ACC112 (cell line): Measurements from ENCODE around the gene INA.

Experiments
- H2AFZ ChIP-seq: fragments of 200-600 bp; sonication (generic); one replicate; pipeline ENCODE4 v1.6.0; 2017; ENCODE audit warnings: antibody characterized with exemption, low read length; ENCODE audit not compliant: unreplicated experiment
- H3K27ac ChIP-seq: fragments of 200-600 bp; sonication (generic); 2 replicates; pipeline ENCODE4 v1.5.1; 2014; ENCODE audit warnings: low read depth, mild to moderate bottlenecking, antibody characterized with exemption, low read length, moderate library complexity
- H3K27me3 ChIP-seq: fragments of 200-600 bp; sonication (generic); 2 replicates; pipeline ENCODE4 v1.6.1; 2014; ENCODE audit warnings: mild to moderate bottlenecking, antibody characterized with exemption, low read length, moderate library complexity, mixed read lengths; ENCODE audit not compliant: insufficient read depth
- H3K36me3 ChIP-seq: fragments of 200-600 bp; sonication (generic); 2 replicates; pipeline ENCODE4 v1.6.1; 2016; ENCODE audit warnings: mild to moderate bottlenecking, antibody characterized with exemption, low read length, moderate library complexity, mixed read lengths; ENCODE audit not compliant: insufficient read depth
- H3K4me1 ChIP-seq: fragments of 200-600 bp; sonication (generic); one replicate; pipeline ENCODE4 v1.6.1; 2016; ENCODE audit warnings: low read length, mixed read lengths; ENCODE audit not compliant: insufficient read depth, unreplicated experiment, control insufficient read depth
- H3K4me3 ChIP-seq: fragments of 200-600 bp; sonication (generic); 2 replicates; pipeline ENCODE4 v1.5.1; 2014; ENCODE audit warnings: mild to moderate bottlenecking, low read depth, low read length
- H3K79me2 ChIP-seq: fragments of 200-600 bp; sonication (generic); one replicate; pipeline ENCODE4 v1.6.0; 2016; ENCODE audit warnings: low read length; ENCODE audit not compliant: control insufficient read depth, unreplicated experiment, insufficient read depth

Gene INA

DNA sequence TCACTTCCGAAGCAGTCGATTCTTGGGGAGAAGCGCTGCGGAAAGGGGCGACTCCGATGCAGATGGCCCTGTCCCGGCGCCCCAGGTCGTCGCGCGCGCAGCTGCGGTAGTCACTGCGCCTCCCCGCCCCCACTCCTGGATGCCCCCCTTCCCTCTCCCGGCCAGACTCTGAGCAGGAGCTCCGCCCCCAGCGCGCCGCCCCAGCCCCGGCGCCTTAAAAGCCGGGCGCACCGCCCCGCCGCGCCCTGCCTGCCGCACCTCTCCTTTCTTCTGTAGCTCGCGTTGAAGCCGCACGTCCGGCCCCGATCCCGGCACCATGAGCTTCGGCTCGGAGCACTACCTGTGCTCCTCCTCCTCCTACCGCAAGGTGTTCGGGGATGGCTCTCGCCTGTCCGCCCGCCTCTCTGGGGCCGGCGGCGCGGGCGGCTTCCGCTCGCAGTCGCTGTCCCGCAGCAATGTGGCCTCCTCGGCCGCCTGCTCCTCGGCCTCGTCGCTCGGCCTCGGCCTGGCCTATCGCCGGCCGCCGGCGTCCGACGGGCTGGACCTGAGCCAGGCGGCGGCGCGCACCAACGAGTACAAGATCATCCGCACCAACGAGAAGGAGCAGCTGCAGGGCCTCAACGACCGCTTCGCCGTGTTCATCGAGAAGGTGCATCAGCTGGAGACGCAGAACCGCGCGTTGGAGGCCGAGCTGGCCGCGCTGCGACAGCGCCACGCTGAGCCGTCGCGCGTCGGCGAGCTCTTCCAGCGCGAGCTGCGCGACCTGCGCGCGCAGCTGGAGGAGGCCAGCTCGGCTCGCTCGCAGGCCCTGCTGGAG lies at the start of gene INA:
TSS of gene INA (plus strand) at position 243 of the 817 bp plus-strand sequence. CDS start at position 317, 74 bp downstream.
- Histone ChIP-seq H2AFZ (peak within 1 kb of the TSS; percentile 78), H3K27me3 (peaks cover 60% of the 10 kb centered on the region), H3K27ac (no peak within 1 kb of the TSS), H3K36me3 (no peaks in the 10 kb centered on the region), H3K4me1 (peaks cover 23% of the 10 kb centered on the region), H3K4me3 (peak within 1 kb of the TSS; percentile 85), H3K79me2 (no peaks in the 10 kb centered on the region)

DNA sequence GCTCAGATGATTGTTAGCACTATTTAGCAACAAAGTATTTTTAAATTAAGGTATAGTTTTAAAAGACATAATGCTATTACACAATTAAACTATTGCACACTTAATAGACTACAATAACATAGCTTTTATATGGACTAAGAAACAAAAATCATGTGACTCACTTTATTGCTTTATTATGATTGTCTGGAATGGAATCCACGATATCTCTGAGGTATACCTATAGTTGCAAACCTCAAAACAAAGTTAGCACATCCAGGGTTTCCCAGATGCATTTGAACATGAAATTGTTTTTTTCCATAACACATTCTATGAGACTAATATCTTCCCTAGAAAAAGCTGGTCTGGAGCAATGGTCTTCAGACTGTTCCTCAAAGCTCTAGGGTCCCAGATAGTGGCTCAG lies 49.5 kb upstream of the INA start:
- Histone ChIP-seq H3K4me1 (peaks cover 25% of the 10 kb centered on the region), H3K4me3 (no peak overlapping the region), H3K27me3 (no peaks in the 10 kb centered on the region), H3K79me2 (no peaks in the 10 kb centered on the region), H2AFZ (no peak overlapping the region), H3K36me3 (no peaks in the 10 kb centered on the region), H3K27ac (no peak overlapping the region)

DNA sequence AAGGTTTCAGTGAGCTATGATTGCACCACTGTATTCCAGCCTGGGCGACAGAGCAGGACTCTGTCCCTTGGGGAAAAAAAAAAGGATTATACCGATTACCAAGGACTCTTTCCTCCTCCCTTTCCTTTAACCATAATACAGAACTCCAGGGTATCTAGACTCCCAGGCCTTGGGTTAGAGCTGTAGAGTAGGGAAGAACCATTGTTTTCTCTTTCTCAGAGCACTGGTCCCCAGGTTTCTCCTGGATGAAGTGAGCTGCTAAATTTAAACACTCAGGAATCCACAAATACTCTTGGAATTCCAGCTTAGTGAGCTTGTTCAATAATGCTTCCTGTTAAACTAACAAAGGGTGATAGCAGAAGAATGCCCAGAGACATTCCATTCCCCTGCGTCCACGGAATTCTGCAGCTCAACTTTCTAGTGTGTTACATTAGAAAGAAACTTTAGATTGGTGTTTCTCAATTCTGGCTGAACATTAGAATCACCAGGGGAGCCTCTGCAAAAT lies 45.8 kb upstream of the INA start:
- no peaks in the 10 kb centered on the region for H3K36me3 ChIP-seq
- no peaks in the 10 kb centered on the region for H3K79me2 ChIP-seq
- H3K4me3 ChIP-seq = peak overlapping the region; percentile 26; the same call in 1 of the 2 replicates
- peak overlapping the region; percentile 77 for H2AFZ ChIP-seq
- no peaks in the 10 kb centered on the region for H3K27me3 ChIP-seq
- H3K27ac ChIP-seq = peak overlapping the region; percentile 92
- H3K4me1 ChIP-seq = peaks cover 29% of the 10 kb centered on the region

DNA sequence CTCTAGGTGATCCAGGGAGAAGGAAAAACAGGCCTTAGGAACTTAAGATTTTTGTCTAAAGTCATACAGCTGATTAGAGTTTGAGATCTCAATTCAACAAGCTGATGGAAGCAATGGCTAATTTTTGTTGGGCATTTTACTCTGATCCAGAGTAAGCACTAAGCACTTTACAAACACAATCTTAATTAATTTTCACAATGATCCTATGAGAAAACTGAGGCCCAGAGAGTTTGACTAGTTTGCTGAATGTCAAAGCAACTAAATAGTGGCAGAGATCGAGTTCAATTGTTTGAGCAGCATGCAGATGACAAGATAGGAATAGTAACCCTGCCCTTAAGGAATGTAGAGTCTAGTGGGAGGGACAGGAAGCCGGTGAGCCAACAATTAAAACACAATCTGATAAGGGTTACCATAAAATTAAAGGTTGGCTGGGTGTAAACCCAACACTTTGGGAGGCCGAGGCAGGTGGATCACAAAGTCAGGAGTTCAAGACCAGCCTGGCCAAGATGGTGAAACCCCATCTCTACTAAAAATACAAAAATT lies 44.7 kb upstream of the INA start:
- peak overlapping the region; percentile 92 for H3K27ac ChIP-seq
- no peak overlapping the region for H3K4me3 ChIP-seq
- no peak overlapping the region for H2AFZ ChIP-seq
- peaks cover 29% of the 10 kb centered on the region for H3K4me1 ChIP-seq
- H3K27me3 ChIP-seq = no peaks in the 10 kb centered on the region
- H3K36me3 ChIP-seq = no peaks in the 10 kb centered on the region
- H3K79me2 ChIP-seq = no peaks in the 10 kb centered on the region

DNA sequence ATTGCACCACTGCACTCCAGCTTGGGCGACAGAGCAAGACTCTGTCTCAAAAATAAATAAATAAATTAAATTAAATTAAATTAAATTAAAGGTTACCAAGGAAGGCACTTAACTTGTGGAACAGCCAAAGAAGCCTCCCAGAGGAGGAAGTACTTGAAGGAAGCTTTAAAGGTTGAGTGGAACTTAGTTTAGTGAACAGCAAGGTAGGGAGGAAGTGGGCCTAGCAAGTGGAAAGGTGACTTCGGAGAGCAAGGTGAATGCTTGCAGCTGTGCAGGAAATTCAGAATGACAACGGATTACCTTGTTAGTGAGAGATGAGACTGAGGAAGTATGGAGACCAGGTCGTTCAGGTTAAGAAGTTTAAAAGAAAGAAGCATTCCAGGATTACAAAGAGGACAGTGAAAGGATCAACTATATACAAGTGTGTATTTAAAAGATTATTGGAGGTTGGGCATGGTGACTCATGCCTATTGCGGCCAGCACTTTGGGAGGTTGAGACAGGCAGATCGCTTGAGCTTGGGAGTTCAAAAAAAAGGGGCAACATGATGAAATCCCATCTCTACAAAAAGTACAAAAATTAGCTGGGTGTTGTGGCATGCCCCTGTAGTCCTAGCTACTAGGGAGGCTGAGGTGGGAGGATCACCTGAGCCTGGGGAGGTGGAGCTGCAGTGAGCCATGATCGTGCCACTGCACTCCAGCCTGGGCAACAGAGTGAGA lies 44.0 kb upstream of the INA start:
- H3K4me1 ChIP-seq = peaks cover 25% of the 10 kb centered on the region
- H2AFZ ChIP-seq = no peak overlapping the region
- no peak overlapping the region for H3K27ac ChIP-seq
- no peak overlapping the region for H3K4me3 ChIP-seq
- no peaks in the 10 kb centered on the region for H3K79me2 ChIP-seq
- no peaks in the 10 kb centered on the region for H3K36me3 ChIP-seq
- no peaks in the 10 kb centered on the region for H3K27me3 ChIP-seq

DNA sequence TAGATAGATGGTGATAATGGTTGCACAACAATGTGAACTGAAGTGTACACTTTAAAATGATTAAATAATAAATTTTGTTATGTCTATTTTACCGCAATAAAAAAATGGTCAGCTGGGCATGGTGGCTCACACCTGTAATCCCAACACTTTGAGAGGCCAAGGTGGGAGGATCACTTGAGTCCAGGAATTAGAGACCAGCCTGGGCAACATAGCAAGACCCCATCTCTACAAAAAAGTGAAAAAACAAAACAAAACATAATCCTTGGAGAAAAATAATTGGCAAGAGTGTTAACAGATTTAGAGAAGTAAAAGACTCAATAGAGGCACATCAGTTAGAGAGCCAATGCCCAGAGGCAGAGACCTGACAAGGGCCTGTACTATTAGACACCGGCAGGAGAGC lies 41.2 kb upstream of the INA start:
- Histone ChIP-seq H3K4me3 (no peak overlapping the region), H3K4me1 (peaks cover 24% of the 10 kb centered on the region)

DNA sequence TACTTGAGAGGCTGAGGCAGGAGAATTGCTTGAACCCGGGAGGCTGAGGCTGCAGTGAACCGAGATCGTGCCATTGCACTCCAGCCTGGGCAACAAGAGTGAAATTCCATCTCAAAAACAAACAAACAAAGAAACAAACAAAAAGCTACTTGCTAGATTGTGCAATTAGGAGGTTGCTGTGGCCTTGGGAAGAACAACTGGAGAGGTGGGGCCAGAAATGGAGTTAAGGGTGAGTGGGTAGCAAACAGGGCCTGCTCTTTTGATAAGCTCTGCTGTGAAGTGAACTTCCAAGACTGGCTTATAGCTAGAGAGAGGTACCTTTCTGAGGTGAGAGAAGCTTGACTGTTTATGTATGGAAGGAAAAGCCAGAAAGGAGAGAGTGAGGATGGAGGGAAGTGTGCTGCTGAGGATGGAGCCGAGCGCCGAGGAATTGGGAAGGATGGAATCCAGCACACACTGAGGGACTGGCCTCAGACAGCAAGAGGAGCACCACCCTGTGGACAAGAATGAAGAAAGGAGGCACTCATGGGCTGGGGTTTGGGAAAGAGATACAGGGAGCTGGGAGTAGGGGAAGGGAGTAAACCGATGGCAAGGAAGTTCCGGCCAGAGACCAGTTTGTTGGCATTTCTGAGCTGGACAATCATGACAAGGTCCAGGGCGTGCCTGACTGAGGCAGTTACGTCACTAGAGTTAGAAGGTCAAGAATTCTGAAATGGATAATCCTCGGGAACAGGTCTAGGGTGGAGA lies 38.3 kb upstream of the INA start:
- no peaks in the 10 kb centered on the region for H3K79me2 ChIP-seq
- peak overlapping the region; percentile 51 for H2AFZ ChIP-seq
- H3K27ac ChIP-seq = peak overlapping the region; percentile 41; the same call in 1 of the 2 replicates
- H3K36me3 ChIP-seq = no peaks in the 10 kb centered on the region
- H3K4me1 ChIP-seq = peaks cover 19% of the 10 kb centered on the region
- no peak overlapping the region for H3K4me3 ChIP-seq
- H3K27me3 ChIP-seq = no peaks in the 10 kb centered on the region

More for the DNA sequence above, 41.2 kb upstream of the INA start:
- no peaks in the 10 kb centered on the region for H3K36me3 ChIP-seq
- no peak overlapping the region for H3K27ac ChIP-seq
- no peaks in the 10 kb centered on the region for H3K27me3 ChIP-seq
- no peak overlapping the region for H2AFZ ChIP-seq
- no peaks in the 10 kb centered on the region for H3K79me2 ChIP-seq

DNA sequence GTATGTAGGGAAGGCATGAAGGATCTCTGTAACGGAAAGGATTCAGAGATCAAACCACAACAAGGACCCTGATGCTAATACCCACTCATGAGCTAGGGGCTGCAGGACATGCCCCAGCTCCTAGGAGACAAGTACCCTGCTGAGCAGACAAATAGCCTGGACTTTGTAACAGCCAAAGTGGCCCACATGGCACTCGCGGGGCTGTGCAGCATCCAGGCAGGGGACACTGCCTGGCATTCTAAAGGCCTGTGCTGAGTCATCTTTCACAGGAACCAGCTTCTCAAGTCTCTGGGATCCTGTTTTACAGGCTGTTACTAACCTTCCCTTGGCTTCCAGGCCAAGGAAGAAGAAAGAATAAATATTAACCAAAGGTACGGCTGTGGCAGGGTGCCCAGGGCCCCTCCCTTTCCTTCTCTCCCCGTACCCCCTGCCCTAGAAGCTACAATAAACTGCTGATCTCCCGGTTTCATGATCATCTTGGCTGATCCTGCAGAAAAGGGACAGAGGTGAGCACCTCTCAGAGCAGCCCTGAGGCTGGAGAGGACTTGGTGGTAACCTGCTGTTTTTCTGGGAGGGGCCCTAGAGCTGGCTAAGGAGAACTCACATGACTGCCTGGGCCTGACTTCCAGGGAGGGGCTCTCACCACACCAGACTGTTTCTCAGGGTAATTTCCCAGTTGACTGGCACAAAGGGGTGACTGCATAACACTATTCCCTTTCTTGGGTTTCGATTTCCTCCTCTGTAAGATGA lies 35.5 kb upstream of the INA start:
- H3K27me3 ChIP-seq = no peaks in the 10 kb centered on the region
- no peaks in the 10 kb centered on the region for H3K79me2 ChIP-seq
- peaks cover 19% of the 10 kb centered on the region for H3K4me1 ChIP-seq
- peak overlapping the region; percentile 96 for H2AFZ ChIP-seq
- H3K4me3 ChIP-seq = peak overlapping the region; percentile 41; the same call in 1 of the 2 replicates
- peak overlapping the region; percentile 71 for H3K27ac ChIP-seq
- H3K36me3 ChIP-seq = no peaks in the 10 kb centered on the region

DNA sequence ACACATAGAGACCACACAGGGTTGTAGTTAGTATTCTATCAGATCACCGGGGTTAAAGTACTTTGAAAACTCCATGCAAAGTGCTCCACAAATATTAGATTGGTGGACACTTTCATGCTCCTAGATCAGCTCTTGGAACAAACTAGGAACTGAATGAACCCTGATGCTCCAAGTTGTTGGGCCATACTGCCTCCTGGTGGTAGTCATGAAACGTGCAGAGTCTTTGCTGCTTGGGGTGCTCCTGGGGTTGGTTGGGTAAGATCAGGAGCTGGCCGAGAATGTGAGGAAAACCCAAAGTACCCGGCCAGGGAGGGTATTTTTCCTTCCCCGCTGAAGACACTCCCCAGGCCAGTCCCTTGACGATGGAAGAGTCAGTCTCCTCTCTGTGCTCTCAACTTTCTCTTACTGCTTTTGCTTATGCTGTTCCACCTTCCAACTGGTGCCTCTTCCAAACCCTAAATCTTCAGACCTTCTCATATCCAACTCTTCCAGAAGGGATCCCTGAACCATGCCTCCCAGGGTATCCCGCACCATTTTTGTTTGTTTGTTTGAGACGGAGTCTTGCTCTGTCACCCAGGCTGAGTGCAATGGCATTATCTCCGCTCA lies 32.2 kb upstream of the INA start:
- Histone ChIP-seq H3K27ac (no peak overlapping the region), H2AFZ (no peak overlapping the region), H3K4me1 (peaks cover 14% of the 10 kb centered on the region), H3K79me2 (no peaks in the 10 kb centered on the region), H3K4me3 (no peak overlapping the region), H3K27me3 (no peaks in the 10 kb centered on the region), H3K36me3 (no peaks in the 10 kb centered on the region)
